Fibroblast of skin of back (primary cell): ENCODE measurements around the gene AP4S1.
"Not testable (repeated sequence)": the region's sequence is repeated elsewhere in the genome, so short reads cannot be mapped to it uniquely, and the experiment has no call there.

Source experiments
- DNase-seq: peaks from one replicate; pipeline ENCODE4 v3.0.0-alpha.2; 2013

The AP4S1 gene

DNA sequence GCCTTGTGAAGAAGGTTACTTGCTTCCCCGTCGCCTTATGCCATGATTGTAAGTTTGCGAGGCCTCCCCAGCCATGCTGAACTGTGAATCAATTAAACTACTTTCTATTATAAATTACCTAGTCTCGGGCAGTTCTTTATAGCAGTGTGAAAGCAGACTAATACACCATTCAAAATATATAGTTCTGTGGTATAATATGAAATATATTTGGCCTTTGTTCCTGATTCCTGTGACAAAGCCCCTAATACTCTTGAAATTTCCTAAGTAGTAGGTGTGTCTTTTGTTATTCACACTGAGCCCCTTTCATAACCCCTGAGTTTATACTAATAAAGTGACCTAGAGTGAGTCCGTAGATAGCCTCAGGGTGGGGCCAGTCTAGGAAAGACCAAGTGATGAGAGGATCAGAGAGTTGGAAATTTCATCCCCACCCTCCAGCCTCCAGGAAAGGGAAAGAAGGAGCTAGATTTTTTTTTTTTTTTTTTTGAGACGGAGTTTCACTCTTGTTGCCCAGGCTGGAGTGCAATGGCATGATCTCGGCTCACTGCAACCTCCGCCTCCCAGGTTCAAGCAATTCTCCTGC, 20.1 kb downstream of the AP4S1 start:
- no peak for DNase-seq

DNA sequence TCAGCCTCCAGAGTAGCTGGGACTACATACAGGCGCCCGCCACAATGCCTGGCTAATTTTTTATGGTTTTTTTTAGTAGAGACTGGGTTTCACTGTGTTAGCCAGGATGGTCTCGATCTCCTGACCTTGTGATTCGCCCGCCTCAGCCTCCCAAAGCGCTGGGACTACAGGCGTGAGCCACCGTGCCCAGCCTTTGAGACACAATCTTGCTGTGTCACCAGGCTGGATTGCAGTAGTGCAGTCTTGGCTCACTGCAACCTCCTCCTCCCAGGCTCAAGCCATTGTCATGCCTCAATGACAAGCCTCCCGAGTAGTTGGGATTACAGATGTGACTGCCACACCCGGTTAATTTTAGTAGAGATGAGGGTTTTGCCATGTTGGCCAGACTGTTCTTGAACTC, 22.1 kb downstream of the AP4S1 start:
- DNase-seq, result no peak

DNA sequence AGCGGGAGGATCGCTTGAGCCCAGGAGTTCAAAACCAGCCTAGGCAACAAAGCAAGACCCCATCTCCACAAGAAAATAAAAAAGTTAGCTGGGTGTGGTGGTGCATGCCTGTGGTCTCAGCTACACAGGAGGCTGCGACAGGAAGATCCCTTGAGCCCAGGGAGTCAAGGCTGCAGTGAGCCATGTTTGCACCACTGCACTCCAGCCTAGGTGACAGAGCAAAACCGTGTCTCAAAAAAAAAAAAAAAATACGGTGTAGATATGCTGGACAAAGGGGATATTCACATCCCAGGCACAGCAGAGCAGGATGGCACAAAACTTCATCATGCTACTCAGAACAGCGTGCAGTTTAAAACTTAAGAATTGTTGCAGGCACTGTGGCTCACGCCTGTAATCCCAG, 25.6 kb downstream of the AP4S1 start:
- DNase-seq, result no peak

DNA sequence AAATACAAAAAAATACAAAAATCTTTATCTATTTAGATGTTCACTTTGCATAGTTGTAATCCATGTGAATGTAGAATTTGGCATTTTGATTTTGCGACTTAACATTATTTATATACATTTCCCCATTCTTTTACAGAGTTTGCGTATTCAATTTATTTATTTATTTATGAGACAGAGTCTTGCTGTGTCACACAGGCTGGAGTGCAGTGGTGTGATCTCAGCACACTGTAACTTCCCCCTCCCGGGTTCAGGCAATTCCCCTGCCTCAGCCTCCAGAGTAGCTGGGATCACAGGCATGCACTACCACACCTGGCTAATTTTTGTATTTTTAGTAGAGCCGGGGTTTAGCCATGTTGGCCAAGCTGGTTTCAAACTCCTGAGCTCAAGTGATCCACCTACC, 26.1 kb downstream of the AP4S1 start:
- no peak for DNase-seq

DNA sequence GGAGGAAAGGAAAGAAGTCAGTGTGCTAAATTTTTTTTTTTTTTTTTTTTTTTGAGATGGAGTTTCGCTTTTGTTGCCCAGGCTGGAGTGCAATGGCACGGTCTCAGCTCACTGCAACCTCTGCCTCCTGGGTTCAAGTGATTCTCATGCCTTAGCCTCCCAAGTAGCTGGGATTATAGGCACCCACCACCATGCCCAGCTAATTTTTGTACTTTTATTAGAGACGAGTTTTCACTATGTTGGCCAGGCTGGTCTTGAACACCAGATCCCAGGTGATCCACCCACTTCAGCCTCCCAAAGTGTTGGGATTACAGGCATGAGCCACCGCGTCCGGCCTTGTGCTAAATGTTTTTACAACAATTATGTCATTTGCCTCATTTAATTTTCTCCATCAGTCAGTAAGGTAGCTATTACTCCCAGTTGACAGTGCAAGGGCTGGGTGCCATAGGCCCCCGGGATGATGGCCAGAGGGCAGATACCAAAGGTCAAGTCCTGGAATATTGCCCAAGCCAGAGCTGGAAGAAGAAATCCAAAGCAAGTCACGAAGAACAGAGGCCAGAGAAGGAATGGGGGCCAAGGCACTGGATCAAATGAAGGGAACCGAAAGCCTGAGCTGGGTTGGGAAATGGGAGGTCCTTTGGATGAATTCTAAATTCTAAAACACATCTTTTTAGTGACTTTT, 27.6 kb downstream of the AP4S1 start:
- not testable (repeated sequence) for DNase-seq

DNA sequence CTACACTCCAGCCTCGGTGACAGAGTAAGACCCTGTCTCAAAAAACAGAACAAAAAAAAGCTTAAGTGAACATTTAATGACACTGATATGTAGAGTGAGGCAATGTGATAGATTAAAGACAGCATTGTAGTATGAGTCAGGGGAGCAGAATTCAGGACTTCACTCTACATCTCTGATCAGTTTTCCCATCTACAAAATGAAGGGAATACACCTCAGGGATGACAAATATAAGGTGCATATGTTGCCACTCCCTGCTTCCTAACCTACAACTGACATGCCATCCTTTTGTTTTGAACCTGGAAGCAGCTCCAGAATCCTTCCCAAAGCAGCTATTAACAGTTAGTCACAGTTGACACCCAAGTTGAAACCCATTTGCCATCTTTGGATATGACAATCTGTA, 31.6 kb downstream of the AP4S1 start:
- no peak for DNase-seq

DNA sequence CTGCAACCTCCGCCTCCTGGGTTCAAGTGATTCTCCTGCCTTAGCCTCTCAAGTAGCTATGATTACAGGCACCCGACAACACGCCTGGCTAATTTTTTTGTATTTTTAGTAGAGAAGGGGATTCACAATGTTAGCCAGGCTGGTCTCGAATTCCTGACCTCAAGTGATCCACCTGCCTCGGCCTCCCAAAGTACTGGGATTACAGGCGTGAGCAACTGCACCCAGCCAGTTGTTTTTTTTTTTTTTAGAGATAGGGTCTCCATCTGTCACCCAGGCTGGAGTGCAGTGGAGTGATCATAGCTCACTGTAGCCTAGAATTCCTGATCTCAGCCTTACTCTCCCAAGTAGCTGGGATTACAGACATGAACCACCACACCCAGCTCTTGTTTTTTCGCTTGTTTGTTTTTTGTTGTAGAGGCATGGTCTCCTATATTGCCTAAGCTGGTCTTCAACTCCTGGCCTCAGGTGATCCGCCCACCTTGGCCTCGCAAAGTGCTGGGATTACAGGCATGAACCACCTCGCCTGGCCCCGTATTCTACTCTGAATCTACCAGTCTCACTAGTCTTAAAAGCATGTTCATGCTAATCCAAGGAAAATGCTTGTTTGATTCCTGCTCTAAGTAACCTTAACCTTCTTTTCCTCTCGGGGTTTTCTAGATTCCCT, 32.4 kb downstream of the AP4S1 start:
- no peak for DNase-seq

DNA sequence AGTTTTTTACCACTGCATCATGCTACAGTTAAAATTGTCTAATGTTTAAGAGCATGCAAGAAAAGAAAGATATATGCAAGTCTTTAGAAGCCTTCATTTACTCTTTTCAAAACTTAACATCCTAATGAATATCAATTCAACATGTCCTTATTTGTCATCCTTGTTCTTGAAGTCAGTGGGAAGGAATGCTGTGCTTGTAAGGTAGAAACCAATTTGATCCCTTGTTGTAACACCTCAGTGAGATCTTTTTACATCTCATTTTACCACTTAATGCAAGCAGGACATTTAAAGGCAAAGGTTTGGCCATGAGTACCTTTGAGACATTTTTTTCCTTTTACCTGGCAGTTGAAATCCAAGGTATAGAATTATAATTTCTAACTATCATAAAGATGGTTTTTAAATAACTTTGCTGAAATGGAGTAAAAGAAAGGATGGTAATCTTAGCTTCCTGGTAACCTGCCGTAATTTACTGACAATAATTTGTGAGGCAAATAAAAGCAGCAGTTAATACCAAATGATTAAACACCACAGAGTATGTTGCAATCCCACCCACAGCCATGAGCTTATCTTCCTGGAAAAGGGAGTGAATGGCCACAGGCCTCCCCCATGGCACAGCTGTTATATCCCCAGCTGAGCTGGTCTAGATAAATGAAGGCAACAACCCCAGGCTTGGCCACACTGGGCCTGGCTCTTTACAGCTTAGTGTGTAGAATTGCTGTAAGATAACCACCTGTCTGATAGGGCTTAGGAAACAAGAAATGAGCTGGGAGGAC, 33.9 kb downstream of the AP4S1 start:
- DNase-seq, result peak; percentile 30

DNA sequence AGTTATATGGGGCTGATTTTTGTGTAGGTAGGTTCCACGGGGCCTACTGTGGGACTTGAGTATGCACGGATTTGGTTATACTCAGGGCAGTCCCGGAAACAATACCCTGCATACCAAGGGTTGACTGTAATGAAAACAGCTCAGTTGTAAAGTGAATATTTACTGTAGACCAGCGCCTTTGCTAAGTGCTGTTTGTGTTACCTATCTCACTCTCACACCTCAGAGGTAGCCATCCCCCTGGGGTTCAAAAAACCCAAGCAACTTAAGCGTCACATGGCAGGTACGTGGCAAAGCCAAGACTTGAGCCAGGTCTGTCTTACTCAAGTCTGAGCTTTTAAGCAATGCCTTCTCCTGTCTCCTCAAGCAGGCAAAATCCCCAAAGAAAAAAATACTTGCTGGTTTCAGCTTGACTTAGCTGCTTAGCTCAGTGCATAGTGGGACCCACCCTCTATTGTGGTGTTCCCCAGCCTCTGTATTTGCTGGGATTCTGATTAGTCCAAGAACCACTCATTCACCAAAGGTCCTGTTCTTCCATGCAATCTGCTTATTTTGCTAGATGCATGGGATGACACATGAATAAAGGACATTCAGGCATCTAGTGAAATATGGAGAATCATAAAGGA, 34.9 kb downstream of the AP4S1 start:
- DNase-seq, result no peak

DNA sequence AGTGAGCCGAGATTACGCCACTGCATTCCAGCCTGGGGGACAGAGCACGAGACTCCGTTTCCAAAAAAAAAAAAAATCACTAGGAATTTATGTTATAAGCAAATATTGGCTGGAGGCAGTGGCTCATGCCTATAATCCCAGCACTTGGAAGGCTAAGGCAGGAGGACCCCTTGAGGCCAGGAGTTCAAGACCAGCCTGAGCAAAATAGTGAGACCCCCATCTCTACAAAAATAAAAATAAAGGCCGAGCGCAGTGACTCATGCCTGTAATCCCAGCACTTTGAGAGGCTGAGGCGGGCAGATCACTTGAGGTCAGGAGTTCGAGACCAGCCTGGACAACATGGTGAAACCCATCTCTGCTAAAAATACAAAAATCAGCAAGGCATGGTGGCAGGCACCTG, 37.5 kb downstream of the AP4S1 start:
- not testable (repeated sequence) for DNase-seq

DNA sequence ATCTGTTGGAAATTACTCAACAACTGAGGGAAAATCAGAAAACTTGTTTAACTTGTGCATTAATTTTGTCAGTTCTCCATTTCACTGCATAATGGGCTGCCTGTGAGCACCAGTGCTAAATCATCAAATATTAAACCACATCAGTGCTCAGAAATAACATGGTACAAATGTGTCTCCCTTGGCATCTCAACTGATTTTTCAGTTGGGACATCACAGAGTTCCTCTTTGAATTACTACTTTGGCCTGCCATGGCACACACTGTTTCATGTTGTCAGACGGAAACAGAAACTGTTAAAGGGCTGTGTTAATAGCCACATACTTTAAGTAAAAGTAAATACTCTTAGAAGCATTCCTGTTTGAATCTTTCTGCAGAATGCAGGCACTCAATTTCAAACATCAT, 42.8 kb downstream of the AP4S1 start:
- DNase-seq, result no peak

DNA sequence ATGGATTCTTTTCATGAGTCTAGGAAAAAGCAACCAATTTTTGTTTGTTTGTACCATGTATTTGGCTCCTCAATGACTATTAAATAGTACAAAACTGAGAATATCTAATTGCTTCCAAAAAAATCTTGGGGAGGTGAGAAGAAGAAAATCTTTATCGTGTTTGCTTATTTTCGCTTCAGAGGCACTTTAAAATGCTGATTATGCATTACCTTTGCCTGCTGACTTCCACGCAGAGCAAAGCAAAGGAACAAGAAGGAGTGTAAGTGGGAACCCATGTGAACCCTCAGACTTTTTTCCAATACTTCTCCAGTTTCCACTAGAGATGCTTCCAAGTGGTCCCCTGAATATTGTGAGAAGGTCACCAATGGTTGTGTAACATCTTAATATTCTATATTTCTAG, 43.9 kb downstream of the AP4S1 start:
- DNase-seq, result no peak

DNA sequence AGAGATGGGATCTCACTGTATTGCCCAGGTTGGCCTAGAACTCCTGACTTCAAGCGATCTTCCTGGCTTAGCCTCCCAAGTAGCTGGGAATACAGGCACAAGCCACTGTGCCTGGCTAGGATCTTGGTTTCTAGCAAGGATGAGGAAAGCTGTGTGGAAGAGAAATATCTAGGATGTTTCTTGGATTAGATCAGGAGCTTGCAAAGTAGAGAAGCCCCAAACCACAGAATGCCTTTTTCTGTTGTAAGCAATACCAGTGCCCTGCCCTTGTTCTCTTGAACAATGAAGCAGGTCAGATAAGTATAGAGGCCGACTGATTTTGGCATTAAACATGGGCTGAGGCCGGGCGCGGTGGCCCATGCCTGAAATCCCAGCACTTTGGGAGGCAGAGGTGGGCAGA, 45.0 kb downstream of the AP4S1 start:
- DNase-seq, result peak; percentile 90

DNA sequence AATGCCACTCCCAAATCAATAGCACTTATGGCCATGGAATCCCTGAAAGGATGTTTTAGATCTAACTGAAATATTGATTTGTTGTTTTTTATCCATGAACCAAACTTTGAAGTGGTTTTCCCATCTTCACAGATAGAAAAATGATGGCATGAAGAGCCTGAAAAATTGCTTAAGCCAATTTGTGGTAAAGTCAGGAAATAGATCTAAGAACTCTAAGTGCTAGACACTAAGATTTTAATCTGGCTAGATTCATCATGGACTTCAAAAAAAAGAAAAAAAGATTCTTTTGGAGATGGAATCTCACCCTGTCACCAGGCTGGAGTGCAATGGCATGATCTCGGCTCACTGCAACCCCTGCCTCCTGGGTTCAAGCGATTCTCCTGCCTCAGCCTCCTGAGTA, 45.7 kb downstream of the AP4S1 start:
- no peak for DNase-seq

DNA sequence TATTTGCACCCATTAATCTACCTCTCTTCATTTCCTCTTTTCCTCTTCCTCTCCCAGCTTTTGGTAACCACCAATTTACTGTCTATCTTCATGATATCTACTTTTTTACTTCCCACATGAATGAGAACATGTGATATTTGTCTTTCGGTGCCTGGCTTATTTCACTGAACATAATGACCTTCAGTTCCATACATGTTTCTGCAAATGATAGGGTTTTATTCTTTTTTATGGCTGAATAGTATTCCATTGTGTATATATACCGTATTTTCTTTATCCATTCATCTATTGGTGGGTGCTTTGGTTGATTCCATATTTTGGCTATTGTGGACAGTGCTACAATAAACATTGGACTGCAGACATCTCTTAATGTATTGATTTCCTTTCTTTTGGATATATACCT, 49.7 kb downstream of the AP4S1 start:
- no peak for DNase-seq

DNA sequence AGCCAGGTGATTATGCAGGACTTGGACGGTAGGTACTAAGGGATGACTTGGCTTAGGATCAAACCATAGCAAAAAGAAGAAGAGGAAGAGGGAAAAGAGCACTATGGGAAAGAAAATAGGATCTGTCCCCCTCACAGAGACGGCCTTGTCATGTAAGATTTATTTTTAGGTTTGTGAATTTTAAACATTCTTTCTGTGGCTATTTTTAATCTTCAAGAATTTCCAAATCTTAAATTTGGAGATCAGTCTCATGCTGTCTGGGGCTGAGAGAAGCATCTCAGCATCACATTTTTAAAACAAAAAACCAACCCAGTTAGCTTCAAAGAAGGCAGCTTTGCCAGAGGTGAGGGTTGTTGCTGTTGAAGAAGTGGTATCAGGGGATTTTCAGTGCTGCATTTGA, 53.3 kb downstream of the AP4S1 start:
- peak; percentile 13 for DNase-seq

DNA sequence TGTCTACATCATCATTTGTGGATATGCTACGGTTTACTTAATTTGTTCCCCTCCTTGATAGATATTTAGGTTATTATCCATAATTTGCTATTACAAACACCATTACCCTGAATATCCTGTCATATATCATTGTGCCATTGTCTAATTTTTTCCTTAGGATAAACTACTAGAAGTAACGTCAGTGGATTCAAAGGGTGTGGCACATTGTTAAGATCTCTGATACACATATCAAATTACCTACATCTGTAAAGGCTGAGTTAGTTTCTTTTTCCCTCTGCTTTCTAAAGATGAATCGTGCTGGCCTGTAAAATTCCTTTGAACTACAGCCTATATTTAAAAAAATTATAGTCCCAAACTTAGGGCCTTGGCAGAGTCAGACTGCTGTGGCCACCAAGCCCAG, 54.6 kb downstream of the AP4S1 start:
- peak; percentile 17 for DNase-seq

DNA sequence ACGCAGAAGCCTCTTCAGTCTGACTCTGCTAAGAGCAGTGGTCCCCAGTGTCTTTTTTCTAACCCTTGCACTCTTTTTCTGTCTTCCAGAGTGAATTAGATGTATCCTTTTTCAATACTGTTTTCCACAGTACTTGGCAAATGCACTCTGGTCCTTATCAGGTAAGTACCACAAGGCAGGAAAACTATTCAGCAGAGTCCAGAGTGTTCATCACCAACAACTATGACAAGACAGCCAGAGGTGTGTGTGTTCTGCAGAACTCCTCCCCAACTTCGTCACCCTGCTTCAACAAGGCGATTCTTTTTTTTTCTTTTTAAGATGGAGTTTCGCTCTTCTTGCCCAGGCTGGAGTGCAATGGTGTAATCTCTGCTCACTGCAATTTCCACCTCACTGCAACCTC, 55.0 kb downstream of the AP4S1 start:
- DNase-seq, result no peak

DNA sequence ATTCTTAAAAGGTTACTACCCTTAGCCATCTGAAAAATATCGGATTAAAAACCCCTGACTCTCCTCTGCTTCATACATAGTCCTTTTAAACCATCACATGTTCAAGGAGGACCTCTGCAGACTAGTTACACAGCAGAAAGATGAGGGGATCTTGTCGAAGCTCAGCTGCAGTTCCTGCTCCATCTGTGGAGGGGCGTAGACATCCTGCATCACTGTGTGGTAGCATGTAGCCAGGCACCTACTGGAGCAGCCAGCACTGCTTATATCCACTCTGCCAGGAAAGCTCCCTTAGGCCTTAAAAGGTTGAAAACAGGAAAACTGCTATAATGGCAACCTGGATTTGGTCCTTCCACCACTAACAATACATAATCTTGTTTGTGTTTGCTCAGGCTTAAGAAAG, 58.3 kb downstream of the AP4S1 start:
- no peak for DNase-seq

DNA sequence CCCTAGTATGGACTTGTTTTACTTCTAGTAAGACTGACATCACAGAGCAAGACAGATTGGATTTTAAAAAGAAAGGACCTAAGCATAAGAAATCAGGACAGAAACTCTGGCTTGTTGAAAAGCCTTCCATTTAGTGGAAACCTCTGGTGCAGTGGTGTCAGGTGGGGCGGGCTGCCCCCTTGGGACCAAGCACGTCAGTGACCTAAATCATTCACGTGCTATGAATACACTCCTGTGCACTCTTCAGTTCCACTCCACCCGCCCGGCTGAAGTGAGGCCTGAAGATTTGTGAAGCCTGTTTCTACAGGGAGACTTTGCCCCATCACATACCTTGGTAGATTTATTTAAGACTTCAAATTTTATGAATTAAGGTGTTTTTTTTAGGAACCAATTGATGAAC, 58.9 kb downstream of the AP4S1 start:
- DNase-seq, result no peak

DNA sequence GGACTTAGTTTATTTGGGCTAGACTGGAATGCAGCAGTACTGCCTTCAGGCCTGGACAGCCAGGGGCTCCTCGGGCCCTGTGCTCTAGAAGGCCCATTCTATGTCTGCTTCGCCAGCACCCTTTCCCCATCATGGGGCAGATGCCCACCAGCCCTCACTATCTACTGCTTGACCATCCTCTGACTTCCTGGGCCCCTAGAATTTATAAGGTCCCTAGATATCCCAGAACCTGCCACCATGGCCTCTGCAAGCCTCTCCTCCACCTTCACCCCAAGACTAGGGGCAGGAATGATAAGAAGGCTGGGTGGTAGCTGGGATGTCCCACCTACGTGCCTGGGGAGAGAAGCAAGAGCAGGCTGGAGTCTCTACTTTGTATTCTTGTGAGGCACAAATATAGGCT, 59.6 kb downstream of the AP4S1 start:
- DNase-seq, result no peak

DNA sequence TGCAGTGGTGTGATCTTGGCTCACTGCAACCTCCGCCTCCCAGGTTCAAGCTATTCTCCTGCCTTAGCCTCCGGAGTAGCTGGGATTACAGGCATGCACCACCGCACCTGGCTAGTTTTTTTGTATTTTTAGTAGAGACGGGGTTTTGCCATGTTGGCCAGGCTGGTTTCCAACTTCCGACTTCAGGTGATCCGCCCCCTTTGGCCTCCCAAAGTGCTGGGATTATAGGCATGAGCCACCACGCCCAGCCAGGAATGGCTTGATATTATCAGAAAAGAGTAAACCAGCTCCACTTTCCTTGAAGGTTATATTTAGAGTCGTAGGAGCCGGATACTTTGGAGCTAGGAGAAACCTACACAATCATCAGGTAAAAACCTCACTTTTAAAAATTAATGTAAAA, 61.0 kb downstream of the AP4S1 start:
- DNase-seq, result not testable (repeated sequence)
